ENCODE data around the gene GINS1. TPM values are rescaled to one million over a fixed set of nuclear protein-coding genes. Genes with fewer than 3 reads are reported as not detected.

Gene GINS1
- polyA plus RNA-seq, 1 of the 3 experiments (the other 2 are of a cell fraction): 5.1 TPM

GRCh38 chr20:25457886-25458680 lies 50.6 kb downstream of the GINS1 start:
- ChIA-PET CTCF (no interaction called here), POLR2A (no interaction called here)
- 96% methylated on average over 21 of the region's 22 CpGs for WGBS (ENCODE audit: low lambda C conversion rate)
- Histone ChIP-seq H3K4me3 (ENCODE audit: low read depth in 2 of 2, low read length in 1 of 2) (no peak overlapping the region), H3K4me1 (ENCODE audit: control insufficient read depth in 1 of 2, insufficient read depth in 2 of 2, low read depth in 1 of 2, low read length in 1 of 2) (peaks cover 0 to 5% of the 10 kb centered on the region in 2 experiments; a peak in 1 of 4 replicates), H4K20me1 (ENCODE audit: insufficient read depth) (no peaks in the 10 kb centered on the region), H3K4me2 (no peak overlapping the region), H3K27ac (ENCODE audit: low read depth in 2 of 2, low read length in 1 of 2) (no peak overlapping the region), H3K9me2 (no peaks in the 10 kb centered on the region), H3K36me3 (replicated peaks in 1 of 2; ENCODE audit: control insufficient read depth in 1 of 2, insufficient read depth in 2 of 2, low read length in 1 of 2) (peaks cover 4 to 31% of the 10 kb centered on the region in 2 experiments), H2AFZ (ENCODE audit: low read depth) (no peak overlapping the region), H3F3A (replicated peaks; ENCODE audit: insufficient read depth) (no peaks in the 10 kb centered on the region), H3K9ac (no peak overlapping the region), H3K27me3 (ENCODE audit: insufficient read depth) (no peaks in the 10 kb centered on the region), H3K9me3 (no peaks in the 10 kb centered on the region), H3K79me2 (ENCODE audit: insufficient read depth) (no peaks in the 10 kb centered on the region)
- DNase-seq: no peak
- TF ChIP-seq REST (IDR thresholded peaks at IDR 0.05; ENCODE audit: low read depth, low read length) (no peak), EZH2phosphoT487 (IDR thresholded peaks at IDR 0.05; ENCODE audit: borderline replicate concordance, low read depth) (no peak), RCOR1 (IDR thresholded peaks at IDR 0.05; ENCODE audit: low read length) (no peak)

DNA sequence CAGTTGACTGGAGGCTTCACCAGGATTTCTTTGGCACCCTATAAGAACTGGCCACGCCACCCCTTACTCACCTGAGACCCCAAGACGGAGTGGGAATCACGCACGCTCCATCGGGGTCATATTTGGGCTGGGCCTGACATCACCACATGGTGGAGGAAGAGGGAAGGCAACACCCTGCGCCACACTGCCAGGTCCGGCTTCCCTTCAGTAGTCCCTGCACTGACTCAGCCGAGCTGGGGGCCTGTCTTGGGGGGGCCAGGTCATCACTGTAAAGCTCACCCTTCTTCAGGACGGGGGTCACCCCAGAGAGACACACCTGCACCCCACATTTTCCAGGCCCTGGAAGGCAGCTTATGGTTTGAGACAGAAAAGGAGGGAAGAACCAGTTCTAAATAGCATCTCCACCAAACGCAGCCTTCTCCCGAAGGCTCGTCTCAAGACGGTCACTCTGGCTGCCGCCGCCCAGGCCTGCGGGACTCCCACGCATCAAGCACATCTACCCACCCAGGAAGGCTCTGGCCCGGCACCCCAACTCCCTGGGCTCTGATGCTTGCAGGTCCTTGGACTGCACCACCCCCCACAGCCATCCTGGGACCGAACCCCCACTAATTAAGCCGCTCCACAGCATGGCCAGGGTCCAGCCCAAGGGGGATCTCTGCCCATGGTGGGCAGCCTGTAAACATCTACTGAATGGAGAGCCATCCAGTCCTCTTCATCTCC lies 51.8 kb downstream of the GINS1 start:
- Histone ChIP-seq H3K9me3 (no peaks in the 10 kb centered on the region), H4K20me1 (ENCODE audit: insufficient read depth) (no peaks in the 10 kb centered on the region), H3K4me3 (ENCODE audit: low read depth in 2 of 2, low read length in 1 of 2) (no peak overlapping the region), H3K36me3 (replicated peaks in 1 of 2; ENCODE audit: control insufficient read depth in 1 of 2, insufficient read depth in 2 of 2, low read length in 1 of 2) (peaks cover 10 to 37% of the 10 kb centered on the region in 2 experiments), H3F3A (replicated peaks; ENCODE audit: insufficient read depth) (no peaks in the 10 kb centered on the region), H3K4me1 (ENCODE audit: control insufficient read depth in 1 of 2, insufficient read depth in 2 of 2, low read depth in 1 of 2, low read length in 1 of 2) (no peaks in the 10 kb centered on the region), H3K27me3 (ENCODE audit: insufficient read depth) (no peaks in the 10 kb centered on the region), H3K9ac (no peak overlapping the region), H3K4me2 (no peak overlapping the region), H3K79me2 (ENCODE audit: insufficient read depth) (no peaks in the 10 kb centered on the region), H3K9me2 (no peaks in the 10 kb centered on the region), H3K27ac (ENCODE audit: low read depth in 2 of 2, low read length in 1 of 2) (no peak overlapping the region), H2AFZ (ENCODE audit: low read depth) (no peak overlapping the region)
- WGBS (ENCODE audit: low lambda C conversion rate): 77% methylated on average over 13 of the region's 20 CpGs
- POLR2A ChIA-PET: no interaction called here
- CTCF ChIA-PET: no interaction called here
- DNase-seq: no peak
- no peak for TF ChIP-seq CHD2 (IDR thresholded peaks at IDR 0.05; ENCODE audit: low read length, partially characterized antibody)
